GM23338 (cell line): Measurements from ENCODE around the gene SCLY. TPM values are rescaled to one million over a fixed set of nuclear protein-coding genes. Genes with fewer than 3 reads are reported as not detected.

Source experiments
- ATAC-seq: fragments of 200-7000 bp; cut with Tn5 transposase; 3 replicates; pipeline ENCODE4 v1.9.1; 2020
- DNase-seq: peaks from one replicate; pipeline ENCODE4 v3.0.0-alpha.2; 2015; ENCODE audit warnings: low spot score
- H2AFZ ChIP-seq: fragments of 200-600 bp; sonication (generic); 2 replicates; pipeline ENCODE4 v1.8.0; 2016; ENCODE audit warnings: antibody characterized with exemption, mild to moderate bottlenecking, moderate library complexity
- H3F3A ChIP-seq: fragments of 200-600 bp; sonication (generic); replicated peaks from 2 replicates; pipeline ENCODE4 v1.8.0; 2017; ENCODE audit warnings: antibody characterized with exemption, mixed run types, low read depth
- H3K27ac ChIP-seq: fragments of 200-600 bp; sonication (generic); 2 replicates; pipeline ENCODE4 v1.6.1; 2016; ENCODE audit warnings: low read depth
- H3K27me3 ChIP-seq: fragments of 200-600 bp; sonication (generic); 2 replicates; pipeline ENCODE4 v1.8.0; 2016; ENCODE audit warnings: mild to moderate bottlenecking, mixed run types, moderate library complexity; ENCODE audit not compliant: insufficient read depth
- H3K36me3 ChIP-seq: fragments of 200-600 bp; sonication (generic); 2 replicates; pipeline ENCODE4 v1.8.0; 2016; ENCODE audit warnings: mild to moderate bottlenecking; ENCODE audit not compliant: insufficient read depth
- H3K4me1 ChIP-seq: fragments of 200-600 bp; sonication (generic); 2 replicates; pipeline ENCODE4 v1.8.0; 2016; ENCODE audit warnings: mild to moderate bottlenecking, moderate library complexity; ENCODE audit not compliant: insufficient read depth
- H3K4me2 ChIP-seq: fragments of 200-600 bp; sonication (generic); 2 replicates; pipeline ENCODE4 v1.7.1; 2017; ENCODE audit warnings: mixed run types
- H3K4me3 ChIP-seq: fragments of 200-600 bp; sonication (generic); 2 replicates; pipeline ENCODE4 v1.6.1; 2016; ENCODE audit warnings: mixed run types
- H3K79me2 ChIP-seq: fragments of 200-600 bp; sonication (generic); replicated peaks from 2 replicates; pipeline ENCODE4 v1.8.0; 2017; ENCODE audit warnings: mild to moderate bottlenecking; ENCODE audit not compliant: insufficient read depth
- H3K9me2 ChIP-seq: fragments of 200-600 bp; sonication (generic); 2 replicates; pipeline ENCODE4 v1.8.0; 2017; ENCODE audit not compliant: insufficient read depth
- H4K20me1 ChIP-seq: fragments of 200-600 bp; sonication (generic); replicated peaks from 2 replicates; pipeline ENCODE4 v1.8.0; 2017; ENCODE audit warnings: mild to moderate bottlenecking; ENCODE audit not compliant: insufficient read depth
- H3K27ac Mint-ChIP-seq: 2 replicates; pipeline ENCODE4 v1.8.0; 2020; ENCODE audit warnings: inconsistent platforms, mild to moderate bottlenecking, moderate library complexity, mixed read lengths
- H3K27me3 Mint-ChIP-seq: 3 replicates; pipeline ENCODE4 v1.8.0; 2022; ENCODE audit warnings: low read depth, mild to moderate bottlenecking, moderate library complexity, mixed read lengths, inconsistent platforms; ENCODE audit not compliant: insufficient read depth, poor library complexity
- H3K36me3 Mint-ChIP-seq: 3 replicates; pipeline ENCODE4 v1.8.0; 2021; ENCODE audit warnings: low read depth, mild to moderate bottlenecking, inconsistent platforms, moderate library complexity, mixed read lengths
- H3K4me1 Mint-ChIP-seq: 3 replicates; pipeline ENCODE4 v1.8.0; 2020; ENCODE audit warnings: mild to moderate bottlenecking, inconsistent platforms, mixed read lengths
- H3K4me3 Mint-ChIP-seq: 3 replicates; pipeline ENCODE4 v1.8.0; 2021; ENCODE audit warnings: moderate library complexity, mild to moderate bottlenecking, inconsistent platforms, mixed read lengths
- H3K9me3 Mint-ChIP-seq: 3 replicates; pipeline ENCODE4 v1.8.0; 2020; ENCODE audit warnings: moderate library complexity, mild to moderate bottlenecking, inconsistent platforms, mixed read lengths
- CREB1 ChIP-seq: fragments of 250-450 bp; sonication (Bioruptor Pico); IDR thresholded peaks from 2 replicates; pipeline ENCODE4 v1.5.0; 2020; ENCODE audit warnings: low read depth, mild to moderate bottlenecking, moderate library complexity
- CTCF ChIP-seq, 2 experiments: fragments of 200-600 bp in 1 of 2; sonication (generic) in 1 of 2; conservative IDR thresholded peaks; 2 replicates each; pipeline versions ENCODE4 v1.5.1 to v1.6.1; 2016 to 2017; ENCODE audit warnings: antibody characterized with exemption in 2 of 2, low read depth in 2 of 2, mild to moderate bottlenecking in 2 of 2, moderate library complexity in 1 of 2
- ETS1 ChIP-seq: IDR thresholded peaks from 2 replicates; pipeline ENCODE4 v1.6.1; 2016; ENCODE audit warnings: antibody characterized with exemption
- EZH2 ChIP-seq: fragments of 200-600 bp; sonication (generic); IDR thresholded peaks from one replicate; pipeline ENCODE4 v1.8.0; 2017; ENCODE audit warnings: antibody characterized with exemption, mild to moderate bottlenecking, low read depth; ENCODE audit not compliant: unreplicated experiment
- EZH2phosphoT487 ChIP-seq: fragments of 200-600 bp; sonication (generic); IDR thresholded peaks from one replicate; pipeline ENCODE4 v1.8.1; 2018; ENCODE audit warnings: antibody characterized with exemption; ENCODE audit not compliant: unreplicated experiment
- JUNB ChIP-seq: IDR thresholded peaks from one replicate; pipeline ENCODE4 v1.6.1; 2016; ENCODE audit warnings: antibody characterized with exemption; ENCODE audit not compliant: unreplicated experiment
- NANOG ChIP-seq: IDR thresholded peaks from 2 replicates; pipeline ENCODE4 v1.6.1; 2016; ENCODE audit warnings: antibody characterized with exemption, borderline replicate concordance
- POLR2AphosphoS5 ChIP-seq: IDR thresholded peaks from 2 replicates; pipeline ENCODE4 v1.6.1; 2016; ENCODE audit warnings: antibody characterized with exemption, low read depth
- REST ChIP-seq: IDR thresholded peaks from one replicate; pipeline ENCODE4 v1.6.1; 2018; ENCODE audit warnings: antibody characterized with exemption; ENCODE audit not compliant: unreplicated experiment
- STAT1 ChIP-seq: IDR thresholded peaks from one replicate; pipeline ENCODE4 v1.6.1; 2016; ENCODE audit warnings: antibody characterized with exemption; ENCODE audit not compliant: unreplicated experiment
- ZNF114 ChIP-seq: fragments of 250-450 bp; sonication (Bioruptor Pico); IDR thresholded peaks from 2 replicates; pipeline ENCODE4 v1.5.0; 2020; ENCODE audit warnings: mild to moderate bottlenecking, moderate library complexity
- ZNF331 ChIP-seq: fragments of 250-450 bp; sonication (Bioruptor Pico); IDR thresholded peaks from 2 replicates; pipeline ENCODE4 v1.5.0; 2020; ENCODE audit warnings: low read depth, mild to moderate bottlenecking, moderate library complexity
- ZNF462 ChIP-seq: fragments of 250-450 bp; sonication (Bioruptor Pico); IDR thresholded peaks from 2 replicates; pipeline ENCODE4 v1.5.0; 2020; ENCODE audit warnings: mild to moderate bottlenecking, moderate library complexity
- polyA plus RNA-seq: library from polyadenylated mRNA; unstranded; fragments of >200 nt; fragmentation: Nextera tagmentation; extraction: Ambion mirVana; gene quantifications from 2 replicates; pipeline ENCODE4 v1.2.1, GENCODE V29; 2016
- total RNA-seq: library from RNA; depleted of rRNA; stranded (reverse); fragments of >200 nt; shearing (Covaris generic); gene quantifications from 2 replicates; pipeline ENCODE4 v1.2.3, GENCODE V29; 2014

Gene SCLY
- total and polyA plus RNA-seq, 2 experiments from 2014 or later: 57.2 to 80.3 TPM

GRCh38 chr2:238019962-238020361, 40.8 kb upstream of the SCLY start:
- no peak overlapping the region for H3K27ac ChIP-seq
- Mint-ChIP-seq H3K9me3 (no peaks in the 10 kb centered on the region), H3K27me3 (peaks cover 2% of the 10 kb centered on the region), H3K27ac (no peak overlapping the region), H3K4me1 (0 out of 3 replicates have a peak, but pooled peaks cover 2% of the 10 kb centered on the region), H3K4me3 (no peak overlapping the region), H3K36me3 (peaks cover 6% of the 10 kb centered on the region; the same call in 1 of the 3 replicates)
- no peaks in the 10 kb centered on the region for H3K9me2 ChIP-seq
- no peaks in the 10 kb centered on the region; the same call in 1 of the 2 replicates for H3K36me3 ChIP-seq
- TF ChIP-seq JUNB (no peak), EZH2 (no peak), REST (no peak), POLR2AphosphoS5 (no peak), CTCF (conservative IDR thresholded peaks at IDR 0.05; ENCODE audit: low read depth in 2 of 2) (no peak), EZH2phosphoT487 (no peak), ZNF331 (CRISPR knock-in tag) (no peak), STAT1 (no peak), ETS1 (no peak), NANOG (no peak), ZNF114 (no peak), CREB1 (CRISPR knock-in tag) (no peak), ZNF462 (CRISPR knock-in tag) (no peak)
- no peak overlapping the region for H3K4me2 ChIP-seq
- DNase-seq: no peak
- no peak overlapping the region for H3K4me3 ChIP-seq
- ATAC-seq: no peak
- no peaks in the 10 kb centered on the region for H3K27me3 ChIP-seq
- no peaks in the 10 kb centered on the region for H3F3A ChIP-seq
- no peaks in the 10 kb centered on the region for H3K4me1 ChIP-seq
- H2AFZ ChIP-seq: no peak overlapping the region
- H3K79me2 ChIP-seq: no peaks in the 10 kb centered on the region
- H4K20me1 ChIP-seq: peaks cover 5% of the 10 kb centered on the region; the same call in 1 of the 2 replicates
